Measurements from ENCODE around the gene PARP9.
"Not testable (repeated sequence)": the region's sequence is repeated elsewhere in the genome, so short reads cannot be mapped to it uniquely, and the experiment has no call there.

Gene PARP9

GRCh38 chr3:122516846-122517360 is 47.2 kb downstream of the PARP9 start:
- peak; percentile 16 for DNase-seq

GRCh38 chr3:122515870-122516269 is 48.2 kb downstream of the PARP9 start:
- DNase-seq = no peak

GRCh38 chr3:122515020-122515468 is 49.1 kb downstream of the PARP9 start:
- no peak for DNase-seq

- peak; percentile 86 for DNase-seq
Measured at GRCh38 chr3:122514123-122515019, 49.7 kb downstream of the PARP9 start, which contains the start of gene KPNA1. Gene KPNA1, minus strand, starts transcription at chr3:122514939. Its CDS starts 18,374 bp downstream, at chr3:122496565.

GRCh38 chr3:122513386-122514122 is 50.5 kb downstream of the PARP9 start:
- DNase-seq = no peak

GRCh38 chr3:122512284-122512683 is 51.8 kb downstream of the PARP9 start:
- no peak for DNase-seq

GRCh38 chr3:122510878-122511535 is 53.1 kb downstream of the PARP9 start:
- no peak for DNase-seq

- not testable (repeated sequence) for DNase-seq
Measured at GRCh38 chr3:122508944-122509343, 55.2 kb downstream of the PARP9 start.

GRCh38 chr3:122508135-122508914 is 55.8 kb downstream of the PARP9 start:
- no peak for DNase-seq

- DNase-seq = no peak
Measured at GRCh38 chr3:122506450-122506849, 57.6 kb downstream of the PARP9 start.

GRCh38 chr3:122505676-122506075 is 58.4 kb downstream of the PARP9 start:
- no peak for DNase-seq

- no peak for DNase-seq
Measured at GRCh38 chr3:122502941-122503340, 61.2 kb downstream of the PARP9 start.

GRCh38 chr3:122502139-122502538 is 62.0 kb downstream of the PARP9 start:
- no peak for DNase-seq

GRCh38 chr3:122500964-122501363 is 63.1 kb downstream of the PARP9 start:
- DNase-seq = not testable (repeated sequence)

GRCh38 chr3:122498152-122498551 is 65.9 kb downstream of the PARP9 start:
- DNase-seq = no peak

- peak; percentile 25 for DNase-seq
Measured at GRCh38 chr3:122497425-122497824, 66.7 kb downstream of the PARP9 start.

- DNase-seq = no peak
Measured at GRCh38 chr3:122496508-122496907, 67.6 kb downstream of the PARP9 start.

- DNase-seq = no peak
Measured at GRCh38 chr3:122493296-122493695, 70.8 kb downstream of the PARP9 start.

- DNase-seq = no peak
Measured at GRCh38 chr3:122488262-122488973, 75.7 kb downstream of the PARP9 start.

GRCh38 chr3:122484985-122485384 is 79.1 kb downstream of the PARP9 start:
- no peak for DNase-seq

- DNase-seq = no peak
Measured at GRCh38 chr3:122481390-122481789, 82.7 kb downstream of the PARP9 start.
